K562 (cell line): Measurements from ENCODE around the gene ATM. TPM values are rescaled to one million over a fixed set of nuclear protein-coding genes. Genes with fewer than 3 reads are reported as not detected.
A peak's percentile ranks its signal among the peaks of the same experiment; 100 is the strongest.

Experiments used
- BDP1 ChIP-seq: IDR thresholded peaks from 3 replicates; pipeline ENCODE4 v1.6.1; 2011; ENCODE audit not compliant: insufficient read length, insufficient read depth
- CHD2 ChIP-seq: IDR thresholded peaks from 2 replicates; pipeline ENCODE4 v1.6.1; 2011; ENCODE audit warnings: low read depth, low read length
- DLX4 ChIP-seq: fragments of 250-450 bp; sonication (Bioruptor Pico); IDR thresholded peaks from 2 replicates; pipeline ENCODE4 v1.6.1; 2021; ENCODE audit warnings: mild to moderate bottlenecking
- ELF2 ChIP-seq: fragments of 250-450 bp; sonication (Bioruptor Pico); IDR thresholded peaks from 2 replicates; pipeline ENCODE4 v1.5.0; 2021; ENCODE audit warnings: mild to moderate bottlenecking
- FOXK2 ChIP-seq, 2 experiments: fragments of 450-650 bp; IDR thresholded peaks in 1 of 2; conservative IDR thresholded peaks in 1 of 2; 2 replicates each; pipeline ENCODE4 v1.6.1; 2016; ENCODE audit warnings: low read depth in 2 of 2, mild to moderate bottlenecking in 1 of 2
- HDAC3 ChIP-seq: fragments of 450-650 bp; IDR thresholded peaks from 2 replicates; pipeline ENCODE4 v1.6.1; 2018; ENCODE audit warnings: borderline replicate concordance, mild to moderate bottlenecking, moderate library complexity; ENCODE audit not compliant: partially characterized antibody
- HIVEP1 ChIP-seq: fragments of 250-450 bp; sonication (Bioruptor Pico); IDR thresholded peaks from 2 replicates; pipeline ENCODE4 v1.4.0; 2020; ENCODE audit warnings: mild to moderate bottlenecking
- NRF1 ChIP-seq, 2 experiments: fragments of 450-650 bp; IDR thresholded peaks in 1 of 2; conservative IDR thresholded peaks in 1 of 2; 2 replicates each; pipeline ENCODE4 v1.6.1; 2014; ENCODE audit warnings: mild to moderate bottlenecking in 2 of 2
- NUFIP1 ChIP-seq: fragments of 450-650 bp; IDR thresholded peaks from 2 replicates; pipeline ENCODE4 v1.6.1; 2018; ENCODE audit not compliant: partially characterized antibody
- PHF8 ChIP-seq: fragments of 200-600 bp; sonication (generic); IDR thresholded peaks from 2 replicates; pipeline ENCODE4 v1.6.1; 2012; ENCODE audit warnings: mixed run types, mild to moderate bottlenecking, inconsistent platforms, low read length, moderate library complexity, borderline replicate concordance
- RBM14 ChIP-seq: fragments of 200-400 bp; formaldehyde crosslinking; IDR thresholded peaks from 2 replicates; pipeline ENCODE4 v1.6.1; 2018; ENCODE audit warnings: low read depth, mild to moderate bottlenecking, low read length, moderate library complexity, borderline replicate concordance; ENCODE audit not compliant: insufficient read depth
- THRB ChIP-seq: fragments of 450-650 bp; formaldehyde crosslinking; conservative IDR thresholded peaks from 2 replicates; pipeline ENCODE4 v1.4.0; 2022; ENCODE audit warnings: mild to moderate bottlenecking, missing genetic modification characterization
- ZBTB1 ChIP-seq: sonication (generic); formaldehyde crosslinking; IDR thresholded peaks from 2 replicates; pipeline ENCODE4 v1.8.1; 2023; ENCODE audit warnings: missing genetic modification reagents, low read depth, mild to moderate bottlenecking, borderline replicate concordance
- ZBTB33 ChIP-seq: sonication (generic); formaldehyde crosslinking; IDR thresholded peaks from 2 replicates; pipeline ENCODE4 v1.8.1; 2023; ENCODE audit warnings: mild to moderate bottlenecking, missing genetic modification reagents
- ZFP36 ChIP-seq: fragments of 150-350 bp; IDR thresholded peaks from 2 replicates; pipeline ENCODE4 v1.6.1; 2018; ENCODE audit warnings: low read length, low read depth; ENCODE audit not compliant: partially characterized antibody
- polyA plus RNA-seq, 8 experiments: library from polyadenylated mRNA; depleted of rRNA in 4 of 8; stranded (reverse) in 5 of 8; unstranded in 3 of 8; fragments of >200 nt; fragmentation: Nextera tagmentation in 2 of 8; fragmentation: Illumina TruSeq in 1 of 8; extraction: Ambion mirVana in 2 of 8; extraction: Trizol in 1 of 8; gene quantifications; 2 replicates each; pipeline versions ENCODE4 v1.2.1 to v1.2.3, GENCODE V29; 2011 to 2014; ENCODE audit warnings: inconsistent platforms in 1 of 8, missing spikeins in 1 of 8
- total RNA-seq, 7 experiments: library from RNA; depleted of rRNA in 6 of 7; stranded (reverse); fragments of >200 nt in 6 of 7; fragmentation: Illumina TruSeq in 2 of 7; extraction: Trizol in 2 of 7; gene quantifications; 2 replicates each; pipeline versions ENCODE4 v1.2.1 to v1.2.3, GENCODE V29; 2011 to 2021; ENCODE audit warnings: low replicate concordance in 1 of 7
- TF ChIP-seq, protein P1 (sequence below): fragments of 250-450 bp; sonication (Bioruptor Pico); IDR thresholded peaks from 2 replicates; pipeline ENCODE4 v1.5.0; 2021
- TF ChIP-seq, protein P2 (sequence below): fragments of 250-450 bp; sonication (Bioruptor Pico); IDR thresholded peaks from 2 replicates; pipeline ENCODE4 v1.5.0; 2021; ENCODE audit warnings: mild to moderate bottlenecking, borderline replicate concordance
- TF ChIP-seq, protein P3 (sequence below): fragments of 450-650 bp; formaldehyde crosslinking; IDR thresholded peaks from 2 replicates; pipeline ENCODE4 v1.4.0; 2020; ENCODE audit warnings: mild to moderate bottlenecking, moderate library complexity

ATM gene
- total and polyA plus RNA-seq, 9 of the 15 experiments (the other 6 are each of a cell fraction or from before 2014, with no cell fraction given): 8.3 to 46.8 (median 26.2) TPM

DNA sequence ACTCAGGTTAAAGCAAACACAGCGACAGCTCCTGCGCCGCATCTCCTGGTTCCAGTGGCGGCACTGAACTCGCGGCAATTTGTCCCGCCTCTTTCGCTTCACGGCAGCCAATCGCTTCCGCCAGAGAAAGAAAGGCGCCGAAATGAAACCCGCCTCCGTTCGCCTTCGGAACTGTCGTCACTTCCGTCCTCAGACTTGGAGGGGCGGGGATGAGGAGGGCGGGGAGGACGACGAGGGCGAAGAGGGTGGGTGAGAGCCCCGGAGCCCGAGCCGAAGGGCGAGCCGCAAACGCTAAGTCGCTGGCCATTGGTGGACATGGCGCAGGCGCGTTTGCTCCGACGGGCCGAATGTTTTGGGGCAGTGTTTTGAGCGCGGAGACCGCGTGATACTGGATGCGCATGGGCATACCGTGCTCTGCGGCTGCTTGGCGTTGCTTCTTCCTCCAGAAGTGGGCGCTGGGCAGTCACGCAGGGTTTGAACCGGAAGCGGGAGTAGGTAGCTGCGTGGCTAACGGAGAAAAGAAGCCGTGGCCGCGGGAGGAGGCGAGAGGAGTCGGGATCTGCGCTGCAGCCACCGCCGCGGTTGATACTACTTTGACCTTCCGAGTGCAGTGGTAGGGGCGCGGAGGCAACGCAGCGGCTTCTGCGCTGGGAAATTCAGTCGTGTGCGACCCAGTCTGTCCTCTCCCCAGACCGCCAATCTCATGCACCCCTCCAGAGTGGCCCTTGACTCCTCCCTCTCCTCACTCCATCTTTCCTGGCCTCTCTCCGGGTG is at the start of gene ATM, which contains the start of gene NPAT (continued):
- TF ChIP-seq NRF1 (conservative IDR thresholded peaks at IDR 0.05 in 1 of 2, IDR thresholded peaks at IDR 0.05 in 1 of 2) (peak; percentile 96 to 97), NUFIP1 (no peak), HDAC3 (no peak), PHF8 (peak; percentile 77; the same call in 1 of the 2 replicates), CHD2 (no peak), DLX4 (no peak), FOXK2 (conservative IDR thresholded peaks at IDR 0.05 in 1 of 2, IDR thresholded peaks at IDR 0.05 in 1 of 2; ENCODE audit: low read depth in 2 of 2) (peak; percentile 49 to 64; a peak in 3 of 4 replicates), ZBTB1 (no peak), ZFP36 (no peak), ZBTB33 (peak; percentile 19; the same call in 1 of the 2 replicates), ELF2 (CRISPR knock-in tag) (peak; percentile 80), THRB (0 out of 2 replicates have a peak, but pooled peaks have one; percentile 84), HIVEP1 (CRISPR knock-in tag) (no peak), BDP1 (no peak), RBM14 (no peak)
- TF ChIP-seq, protein P1, sequence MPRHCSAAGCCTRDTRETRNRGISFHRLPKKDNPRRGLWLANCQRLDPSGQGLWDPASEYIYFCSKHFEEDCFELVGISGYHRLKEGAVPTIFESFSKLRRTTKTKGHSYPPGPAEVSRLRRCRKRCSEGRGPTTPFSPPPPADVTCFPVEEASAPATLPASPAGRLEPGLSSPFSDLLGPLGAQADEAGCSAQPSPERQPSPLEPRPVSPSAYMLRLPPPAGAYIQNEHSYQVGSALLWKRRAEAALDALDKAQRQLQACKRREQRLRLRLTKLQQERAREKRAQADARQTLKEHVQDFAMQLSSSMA (CRISPR knock-in tag): no peak
- TF ChIP-seq, protein P2, sequence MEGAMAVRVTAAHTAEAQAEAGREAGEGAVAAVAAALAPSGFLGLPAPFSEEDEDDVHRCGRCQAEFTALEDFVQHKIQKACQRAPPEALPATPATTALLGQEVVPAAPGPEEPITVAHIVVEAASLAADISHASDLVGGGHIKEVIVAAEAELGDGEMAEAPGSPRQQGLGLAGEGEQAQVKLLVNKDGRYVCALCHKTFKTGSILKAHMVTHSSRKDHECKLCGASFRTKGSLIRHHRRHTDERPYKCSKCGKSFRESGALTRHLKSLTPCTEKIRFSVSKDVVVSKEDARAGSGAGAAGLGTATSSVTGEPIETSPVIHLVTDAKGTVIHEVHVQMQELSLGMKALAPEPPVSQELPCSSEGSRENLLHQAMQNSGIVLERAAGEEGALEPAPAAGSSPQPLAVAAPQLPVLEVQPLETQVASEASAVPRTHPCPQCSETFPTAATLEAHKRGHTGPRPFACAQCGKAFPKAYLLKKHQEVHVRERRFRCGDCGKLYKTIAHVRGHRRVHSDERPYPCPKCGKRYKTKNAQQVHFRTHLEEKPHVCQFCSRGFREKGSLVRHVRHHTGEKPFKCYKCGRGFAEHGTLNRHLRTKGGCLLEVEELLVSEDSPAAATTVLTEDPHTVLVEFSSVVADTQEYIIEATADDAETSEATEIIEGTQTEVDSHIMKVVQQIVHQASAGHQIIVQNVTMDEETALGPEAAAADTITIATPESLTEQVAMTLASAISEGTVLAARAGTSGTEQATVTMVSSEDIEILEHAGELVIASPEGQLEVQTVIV: no peak
- TF ChIP-seq, protein P3, sequence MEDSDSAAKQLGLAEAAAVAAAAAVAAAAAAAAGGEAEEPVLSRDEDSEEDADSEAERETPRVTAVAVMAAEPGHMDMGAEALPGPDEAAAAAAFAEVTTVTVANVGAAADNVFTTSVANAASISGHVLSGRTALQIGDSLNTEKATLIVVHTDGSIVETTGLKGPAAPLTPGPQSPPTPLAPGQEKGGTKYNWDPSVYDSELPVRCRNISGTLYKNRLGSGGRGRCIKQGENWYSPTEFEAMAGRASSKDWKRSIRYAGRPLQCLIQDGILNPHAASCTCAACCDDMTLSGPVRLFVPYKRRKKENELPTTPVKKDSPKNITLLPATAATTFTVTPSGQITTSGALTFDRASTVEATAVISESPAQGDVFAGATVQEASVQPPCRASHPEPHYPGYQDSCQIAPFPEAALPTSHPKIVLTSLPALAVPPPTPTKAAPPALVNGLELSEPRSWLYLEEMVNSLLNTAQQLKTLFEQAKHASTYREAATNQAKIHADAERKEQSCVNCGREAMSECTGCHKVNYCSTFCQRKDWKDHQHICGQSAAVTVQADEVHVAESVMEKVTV (CRISPR knock-in tag): peak; percentile 28; the same call in 1 of the 2 replicates
